ENCODE measurements around the gene IFIH1.

Gene IFIH1

GRCh38 chr2:162291748-162292147 is 26.7 kb downstream of the IFIH1 start:
- H3K27ac ChIP-seq (ENCODE audit: low read depth, low read length) = no peak overlapping the region
- H3K36me3 ChIP-seq (ENCODE audit: control insufficient read depth, insufficient read depth, low read length) = no peaks in the 10 kb centered on the region
- H3K9me3 ChIP-seq (ENCODE audit: control insufficient read depth, insufficient read depth, low read length) = no peaks in the 10 kb centered on the region
- H3K4me3 ChIP-seq (ENCODE audit: low read depth, low read length) = no peak overlapping the region
- peaks cover 9% of the 10 kb centered on the region; the same call in 1 of the 2 replicates for H3K4me1 ChIP-seq (ENCODE audit: control insufficient read depth, insufficient read depth, low read length)
- no peak overlapping the region for H3K9ac ChIP-seq (ENCODE audit: low read depth, low read length)
- H3K27me3 ChIP-seq (ENCODE audit: control insufficient read depth, insufficient read depth, low read length) = no peaks in the 10 kb centered on the region

GRCh38 chr2:162282765-162283425 is 35.6 kb downstream of the IFIH1 start:
- no peaks in the 10 kb centered on the region for H3K9me3 ChIP-seq (ENCODE audit: control insufficient read depth, insufficient read depth, low read length)
- H3K4me3 ChIP-seq (ENCODE audit: low read depth, low read length) = no peak overlapping the region
- no peaks in the 10 kb centered on the region for H3K27me3 ChIP-seq (ENCODE audit: control insufficient read depth, insufficient read depth, low read length)
- H3K27ac ChIP-seq (ENCODE audit: low read depth, low read length) = no peak overlapping the region
- no peaks in the 10 kb centered on the region for H3K4me1 ChIP-seq (ENCODE audit: control insufficient read depth, insufficient read depth, low read length)
- H3K36me3 ChIP-seq (ENCODE audit: control insufficient read depth, insufficient read depth, low read length) = no peaks in the 10 kb centered on the region
- no peak overlapping the region for H3K9ac ChIP-seq (ENCODE audit: low read depth, low read length)

- H3K4me1 ChIP-seq (ENCODE audit: control insufficient read depth, insufficient read depth, low read length) = no peaks in the 10 kb centered on the region
- H3K27me3 ChIP-seq (ENCODE audit: control insufficient read depth, insufficient read depth, low read length) = no peaks in the 10 kb centered on the region
- no peak overlapping the region for H3K9ac ChIP-seq (ENCODE audit: low read depth, low read length)
Observed at GRCh38 chr2:162280654-162281053, 37.8 kb downstream of the IFIH1 start.

GRCh38 chr2:162277381-162277780 is 41.1 kb downstream of the IFIH1 start:
- Histone ChIP-seq H3K27ac (ENCODE audit: low read depth, low read length) (no peak overlapping the region), H3K27me3 (ENCODE audit: control insufficient read depth, insufficient read depth, low read length) (no peaks in the 10 kb centered on the region), H3K4me1 (ENCODE audit: control insufficient read depth, insufficient read depth, low read length) (no peaks in the 10 kb centered on the region), H3K9me3 (ENCODE audit: control insufficient read depth, insufficient read depth, low read length) (no peaks in the 10 kb centered on the region), H3K36me3 (ENCODE audit: control insufficient read depth, insufficient read depth, low read length) (no peaks in the 10 kb centered on the region), H3K4me3 (ENCODE audit: low read depth, low read length) (no peak overlapping the region), H3K9ac (ENCODE audit: low read depth, low read length) (no peak overlapping the region)

More at GRCh38 chr2:162280654-162281053, 37.8 kb downstream of the IFIH1 start:
- Histone ChIP-seq H3K27ac (ENCODE audit: low read depth, low read length) (no peak overlapping the region), H3K9me3 (ENCODE audit: control insufficient read depth, insufficient read depth, low read length) (no peaks in the 10 kb centered on the region), H3K36me3 (ENCODE audit: control insufficient read depth, insufficient read depth, low read length) (no peaks in the 10 kb centered on the region), H3K4me3 (ENCODE audit: low read depth, low read length) (no peak overlapping the region)

- H3K36me3 ChIP-seq (ENCODE audit: control insufficient read depth, insufficient read depth, low read length) = no peaks in the 10 kb centered on the region
- no peak overlapping the region for H3K27ac ChIP-seq (ENCODE audit: low read depth, low read length)
- H3K9me3 ChIP-seq (ENCODE audit: control insufficient read depth, insufficient read depth, low read length) = no peaks in the 10 kb centered on the region
- no peaks in the 10 kb centered on the region for H3K4me1 ChIP-seq (ENCODE audit: control insufficient read depth, insufficient read depth, low read length)
- no peak overlapping the region for H3K9ac ChIP-seq (ENCODE audit: low read depth, low read length)
- H3K4me3 ChIP-seq (ENCODE audit: low read depth, low read length) = no peak overlapping the region
- H3K27me3 ChIP-seq (ENCODE audit: control insufficient read depth, insufficient read depth, low read length) = no peaks in the 10 kb centered on the region
Observed at GRCh38 chr2:162267996-162268395, 50.5 kb downstream of the IFIH1 start.

- Histone ChIP-seq H3K27ac (ENCODE audit: low read depth, low read length) (no peak overlapping the region), H3K36me3 (ENCODE audit: control insufficient read depth, insufficient read depth, low read length) (no peaks in the 10 kb centered on the region), H3K9ac (ENCODE audit: low read depth, low read length) (no peak overlapping the region), H3K4me3 (ENCODE audit: low read depth, low read length) (no peak overlapping the region), H3K9me3 (ENCODE audit: control insufficient read depth, insufficient read depth, low read length) (no peaks in the 10 kb centered on the region), H3K4me1 (ENCODE audit: control insufficient read depth, insufficient read depth, low read length) (no peaks in the 10 kb centered on the region), H3K27me3 (ENCODE audit: control insufficient read depth, insufficient read depth, low read length) (no peaks in the 10 kb centered on the region)
Observed at GRCh38 chr2:162267496-162267895, 51.0 kb downstream of the IFIH1 start.

- no peak overlapping the region for H3K9ac ChIP-seq (ENCODE audit: low read depth, low read length)
- H3K4me1 ChIP-seq (ENCODE audit: control insufficient read depth, insufficient read depth, low read length) = no peaks in the 10 kb centered on the region
- no peaks in the 10 kb centered on the region for H3K27me3 ChIP-seq (ENCODE audit: control insufficient read depth, insufficient read depth, low read length)
- no peak overlapping the region for H3K27ac ChIP-seq (ENCODE audit: low read depth, low read length)
- H3K4me3 ChIP-seq (ENCODE audit: low read depth, low read length) = no peak overlapping the region
- H3K9me3 ChIP-seq (ENCODE audit: control insufficient read depth, insufficient read depth, low read length) = no peaks in the 10 kb centered on the region
- H3K36me3 ChIP-seq (ENCODE audit: control insufficient read depth, insufficient read depth, low read length) = no peaks in the 10 kb centered on the region
Observed at GRCh38 chr2:162266460-162266760, 52.1 kb downstream of the IFIH1 start.

GRCh38 chr2:162265666-162266459 is 52.6 kb downstream of the IFIH1 start:
- Histone ChIP-seq H3K36me3 (ENCODE audit: control insufficient read depth, insufficient read depth, low read length) (no peaks in the 10 kb centered on the region), H3K4me1 (ENCODE audit: control insufficient read depth, insufficient read depth, low read length) (no peaks in the 10 kb centered on the region), H3K9me3 (ENCODE audit: control insufficient read depth, insufficient read depth, low read length) (no peaks in the 10 kb centered on the region)

GRCh38 chr2:162261032-162261945 is 57.2 kb downstream of the IFIH1 start:
- no peak overlapping the region for H3K4me3 ChIP-seq (ENCODE audit: low read depth, low read length)
- no peaks in the 10 kb centered on the region for H3K4me1 ChIP-seq (ENCODE audit: control insufficient read depth, insufficient read depth, low read length)
- H3K36me3 ChIP-seq (ENCODE audit: control insufficient read depth, insufficient read depth, low read length) = no peaks in the 10 kb centered on the region
- H3K27ac ChIP-seq (ENCODE audit: low read depth, low read length) = no peak overlapping the region
- no peaks in the 10 kb centered on the region for H3K27me3 ChIP-seq (ENCODE audit: control insufficient read depth, insufficient read depth, low read length)
- no peak overlapping the region for H3K9ac ChIP-seq (ENCODE audit: low read depth, low read length)
- no peaks in the 10 kb centered on the region for H3K9me3 ChIP-seq (ENCODE audit: control insufficient read depth, insufficient read depth, low read length)

More at GRCh38 chr2:162265666-162266459, 52.6 kb downstream of the IFIH1 start:
- Histone ChIP-seq H3K4me3 (ENCODE audit: low read depth, low read length) (no peak overlapping the region), H3K27ac (ENCODE audit: low read depth, low read length) (no peak overlapping the region), H3K9ac (ENCODE audit: low read depth, low read length) (no peak overlapping the region), H3K27me3 (ENCODE audit: control insufficient read depth, insufficient read depth, low read length) (no peaks in the 10 kb centered on the region)

GRCh38 chr2:162258686-162259085 is 59.8 kb downstream of the IFIH1 start:
- H3K4me1 ChIP-seq (ENCODE audit: control insufficient read depth, insufficient read depth, low read length) = no peaks in the 10 kb centered on the region
- no peaks in the 10 kb centered on the region for H3K9me3 ChIP-seq (ENCODE audit: control insufficient read depth, insufficient read depth, low read length)
- no peak overlapping the region for H3K9ac ChIP-seq (ENCODE audit: low read depth, low read length)
- H3K27ac ChIP-seq (ENCODE audit: low read depth, low read length) = no peak overlapping the region
- no peak overlapping the region for H3K4me3 ChIP-seq (ENCODE audit: low read depth, low read length)
- no peaks in the 10 kb centered on the region for H3K27me3 ChIP-seq (ENCODE audit: control insufficient read depth, insufficient read depth, low read length)
- no peaks in the 10 kb centered on the region for H3K36me3 ChIP-seq (ENCODE audit: control insufficient read depth, insufficient read depth, low read length)

GRCh38 chr2:162258169-162258568 is 60.3 kb downstream of the IFIH1 start:
- Histone ChIP-seq H3K27me3 (ENCODE audit: control insufficient read depth, insufficient read depth, low read length) (no peaks in the 10 kb centered on the region), H3K9me3 (ENCODE audit: control insufficient read depth, insufficient read depth, low read length) (no peaks in the 10 kb centered on the region), H3K9ac (ENCODE audit: low read depth, low read length) (no peak overlapping the region), H3K27ac (ENCODE audit: low read depth, low read length) (no peak overlapping the region), H3K4me1 (ENCODE audit: control insufficient read depth, insufficient read depth, low read length) (no peaks in the 10 kb centered on the region), H3K36me3 (ENCODE audit: control insufficient read depth, insufficient read depth, low read length) (no peaks in the 10 kb centered on the region), H3K4me3 (ENCODE audit: low read depth, low read length) (no peak overlapping the region)

All from HUES48 (cell line).